NAMALWA (cell line): Measurements from ENCODE around the gene FCHSD2.
"Not testable (repeated sequence)": the region's sequence is repeated elsewhere in the genome, so short reads cannot be mapped to it uniquely, and the experiment has no call there.

Experiments used
- DNase-seq: peaks from one replicate; pipeline ENCODE4 v3.0.0-alpha.2; 2015; ENCODE audit warnings: low spot score

The FCHSD2 gene

DNA sequence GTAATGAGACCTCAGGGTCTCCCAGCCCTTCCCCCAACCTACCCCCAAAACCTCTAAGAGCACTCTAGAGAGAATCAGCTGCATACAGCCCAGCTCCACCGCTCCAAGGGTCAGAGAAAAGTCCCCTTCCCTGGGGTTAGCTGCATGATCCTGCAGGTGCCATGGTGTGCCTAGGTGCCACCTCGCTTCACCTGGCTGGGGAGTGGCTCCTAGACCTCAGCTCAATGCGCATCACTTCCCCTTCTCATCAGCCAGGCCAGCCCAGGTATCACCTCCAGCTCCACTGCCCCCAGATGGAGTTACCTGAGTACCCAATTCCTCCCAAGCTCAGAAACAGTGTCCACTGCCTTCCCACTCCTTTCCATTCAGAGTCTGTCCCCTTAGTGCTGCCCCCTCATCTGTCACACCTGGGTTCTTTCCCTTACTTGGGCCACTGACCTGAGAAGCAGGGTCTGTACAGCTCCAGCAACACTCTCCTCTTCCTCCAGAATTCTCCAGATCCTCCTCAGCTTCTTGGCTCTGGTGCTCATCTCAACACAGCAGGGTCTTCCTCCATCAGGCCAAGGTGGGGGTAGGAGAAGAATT is 349.6 kb downstream of the FCHSD2 start:
- DNase-seq = no peak

DNA sequence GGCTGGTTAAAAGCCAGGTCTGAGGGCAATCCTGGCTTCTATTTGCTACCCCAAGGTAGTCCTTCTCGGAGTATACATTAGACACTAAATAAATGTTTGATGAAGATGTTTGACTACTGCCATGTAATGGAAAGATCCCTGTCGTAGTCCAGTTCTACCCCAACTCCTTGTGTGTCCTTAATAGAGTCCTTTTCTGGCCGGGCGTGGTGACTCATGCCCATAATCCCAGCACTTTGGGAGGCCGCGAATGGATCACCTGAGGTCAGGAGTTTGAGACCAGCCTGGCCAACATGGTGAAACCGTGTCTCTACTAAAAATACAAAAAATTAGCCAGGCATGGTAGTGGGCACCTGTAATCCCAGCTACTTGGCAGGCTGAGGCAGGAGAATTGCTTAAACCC is 350.9 kb downstream of the FCHSD2 start:
- not testable (repeated sequence) for DNase-seq

DNA sequence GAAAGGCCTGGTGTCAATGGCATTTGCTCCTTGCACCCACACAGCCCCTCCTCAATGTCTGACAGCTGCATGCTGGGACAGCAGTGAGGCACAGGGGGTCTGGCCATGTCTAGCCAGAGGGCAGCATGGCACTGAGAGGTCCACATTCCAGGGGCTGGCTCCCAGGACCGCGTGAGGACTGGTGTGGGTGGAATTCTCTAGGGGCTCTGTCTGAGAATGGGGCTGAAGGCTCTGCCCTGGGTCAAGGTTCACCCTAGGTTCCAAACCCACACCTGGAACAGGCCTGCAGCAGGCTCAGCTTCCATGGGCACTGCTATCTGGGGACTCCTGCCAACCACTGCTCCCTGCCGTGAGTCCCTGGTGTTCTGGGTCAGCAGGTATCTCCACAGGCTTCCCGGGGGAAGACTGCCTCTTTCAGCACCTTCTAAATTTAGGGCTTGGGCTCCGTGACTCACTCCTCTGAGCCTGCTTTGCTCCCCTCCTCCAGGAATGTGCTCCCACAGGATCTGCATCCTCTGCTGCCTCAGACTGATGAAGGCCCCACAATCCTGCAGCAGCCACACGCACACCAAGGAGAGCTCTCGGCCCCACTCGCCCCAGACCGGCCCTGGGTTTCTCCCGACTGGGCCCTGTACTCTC is 352.5 kb downstream of the FCHSD2 start:
- DNase-seq = no peak

DNA sequence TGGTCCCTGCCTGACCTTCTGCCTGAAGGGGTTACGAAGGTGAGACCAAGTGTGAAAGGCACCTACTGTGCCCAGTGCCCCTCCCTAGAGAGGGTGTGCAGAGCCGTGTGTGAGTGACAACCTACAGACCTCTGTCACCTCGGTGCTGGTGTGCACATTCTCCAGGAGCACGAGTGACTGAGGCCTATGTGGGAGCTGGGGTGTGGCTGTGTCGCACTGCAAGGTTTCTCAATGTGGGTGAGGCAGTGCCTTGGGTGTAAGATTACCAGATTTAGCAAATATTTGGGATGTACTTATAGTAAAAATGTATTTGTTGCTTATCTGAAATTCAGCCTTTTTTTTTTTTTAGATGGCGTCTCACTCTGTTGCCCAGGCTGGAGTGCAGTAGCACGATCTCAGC is 353.9 kb downstream of the FCHSD2 start:
- DNase-seq = no peak

DNA sequence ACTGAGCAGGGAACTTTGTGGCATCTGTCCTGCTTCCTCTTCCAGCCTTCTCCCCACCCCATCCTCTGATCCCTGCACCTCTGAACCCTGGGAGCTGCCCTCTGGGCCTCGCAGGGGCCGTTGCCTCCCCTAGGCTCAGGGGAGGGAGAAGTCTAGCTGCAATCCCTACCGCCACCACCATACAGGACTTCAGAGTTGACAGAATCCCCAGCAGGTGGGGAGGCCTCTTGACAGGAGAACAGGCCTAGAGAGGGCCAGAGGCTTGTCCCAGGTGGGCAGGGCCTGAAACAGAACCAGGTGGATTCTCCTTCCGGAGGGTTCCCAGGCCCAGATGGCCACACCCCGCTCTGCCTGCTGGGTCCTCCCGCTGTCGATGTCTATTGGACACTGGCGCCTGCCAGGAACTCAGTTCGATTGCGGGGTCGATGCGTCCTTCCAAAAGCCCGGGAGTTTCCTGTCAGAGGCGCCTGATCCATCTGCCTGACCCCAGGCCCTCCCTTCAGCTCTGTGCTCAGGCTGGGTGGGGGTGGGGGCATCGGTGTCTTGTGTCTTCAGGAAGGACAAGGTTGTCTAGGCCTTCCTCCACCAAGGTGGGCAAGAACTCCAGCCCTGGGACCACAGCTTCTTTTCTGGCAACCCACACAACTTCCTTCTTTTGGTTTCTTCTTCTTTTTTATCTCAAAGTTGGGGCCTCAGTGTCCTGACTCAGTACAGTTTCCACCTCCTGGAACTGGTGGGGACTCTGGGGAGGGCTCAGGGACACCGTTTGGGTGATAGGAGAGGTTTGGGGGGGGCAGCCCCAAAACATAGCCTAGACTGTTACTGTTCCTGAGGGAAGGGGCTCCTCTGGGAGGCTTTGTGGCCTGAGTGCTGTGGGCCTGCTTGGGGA is 354.7 kb downstream of the FCHSD2 start:
- DNase-seq = peak; percentile 72
